ENCODE results near the gene RARS2. TPM values are rescaled to one million over a fixed set of nuclear protein-coding genes. Genes with fewer than 3 reads are reported as not detected.

RARS2 gene, protein sequence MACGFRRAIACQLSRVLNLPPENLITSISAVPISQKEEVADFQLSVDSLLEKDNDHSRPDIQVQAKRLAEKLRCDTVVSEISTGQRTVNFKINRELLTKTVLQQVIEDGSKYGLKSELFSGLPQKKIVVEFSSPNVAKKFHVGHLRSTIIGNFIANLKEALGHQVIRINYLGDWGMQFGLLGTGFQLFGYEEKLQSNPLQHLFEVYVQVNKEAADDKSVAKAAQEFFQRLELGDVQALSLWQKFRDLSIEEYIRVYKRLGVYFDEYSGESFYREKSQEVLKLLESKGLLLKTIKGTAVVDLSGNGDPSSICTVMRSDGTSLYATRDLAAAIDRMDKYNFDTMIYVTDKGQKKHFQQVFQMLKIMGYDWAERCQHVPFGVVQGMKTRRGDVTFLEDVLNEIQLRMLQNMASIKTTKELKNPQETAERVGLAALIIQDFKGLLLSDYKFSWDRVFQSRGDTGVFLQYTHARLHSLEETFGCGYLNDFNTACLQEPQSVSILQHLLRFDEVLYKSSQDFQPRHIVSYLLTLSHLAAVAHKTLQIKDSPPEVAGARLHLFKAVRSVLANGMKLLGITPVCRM
- 20.3 and 26.2 TPM in 2 replicates for polyA plus RNA-seq

DNA sequence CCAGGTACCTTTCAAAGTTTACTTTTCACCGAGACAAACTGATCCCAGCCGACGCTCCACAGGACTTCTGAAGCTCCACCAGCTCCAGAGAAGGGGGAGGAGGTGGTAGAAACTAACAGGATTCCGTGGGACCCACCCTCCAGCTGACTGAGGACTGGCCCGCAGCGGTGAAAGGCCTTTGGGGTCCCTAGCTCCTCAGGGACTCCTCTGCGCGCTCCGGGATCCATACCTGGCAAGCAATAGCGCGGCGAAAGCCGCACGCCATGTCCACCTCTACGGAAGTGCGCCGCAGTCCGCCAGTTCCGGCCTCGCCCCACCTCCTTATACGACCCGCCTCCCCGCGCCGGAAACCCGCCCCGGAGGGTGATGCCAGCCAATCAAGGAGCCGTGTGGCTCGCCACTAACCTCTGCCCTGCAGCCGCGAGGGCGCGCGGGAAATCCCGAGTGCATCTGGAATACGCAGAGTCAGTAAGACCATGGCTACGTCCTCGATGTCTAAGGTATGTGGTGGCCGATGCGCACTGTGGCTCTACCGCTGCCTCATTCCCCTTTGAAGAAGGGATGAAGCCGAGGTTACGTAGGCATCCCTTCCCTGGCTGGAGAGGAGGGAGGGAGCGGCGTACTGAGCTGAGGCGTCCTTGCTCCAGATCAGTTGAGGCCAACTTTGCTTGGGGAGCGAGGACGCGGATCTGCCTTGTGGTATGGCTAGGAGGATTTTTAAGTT, at the start of gene RARS2, which contains the start of gene ORC3:
RARS2 (minus strand) TSS at position 295 of the 724 bp plus-strand sequence; CDS start at position 265, 30 bp downstream.
ORC3 (plus strand) TSS at position 443 of the 724 bp plus-strand sequence; CDS start at position 477, 34 bp downstream.

DNA sequence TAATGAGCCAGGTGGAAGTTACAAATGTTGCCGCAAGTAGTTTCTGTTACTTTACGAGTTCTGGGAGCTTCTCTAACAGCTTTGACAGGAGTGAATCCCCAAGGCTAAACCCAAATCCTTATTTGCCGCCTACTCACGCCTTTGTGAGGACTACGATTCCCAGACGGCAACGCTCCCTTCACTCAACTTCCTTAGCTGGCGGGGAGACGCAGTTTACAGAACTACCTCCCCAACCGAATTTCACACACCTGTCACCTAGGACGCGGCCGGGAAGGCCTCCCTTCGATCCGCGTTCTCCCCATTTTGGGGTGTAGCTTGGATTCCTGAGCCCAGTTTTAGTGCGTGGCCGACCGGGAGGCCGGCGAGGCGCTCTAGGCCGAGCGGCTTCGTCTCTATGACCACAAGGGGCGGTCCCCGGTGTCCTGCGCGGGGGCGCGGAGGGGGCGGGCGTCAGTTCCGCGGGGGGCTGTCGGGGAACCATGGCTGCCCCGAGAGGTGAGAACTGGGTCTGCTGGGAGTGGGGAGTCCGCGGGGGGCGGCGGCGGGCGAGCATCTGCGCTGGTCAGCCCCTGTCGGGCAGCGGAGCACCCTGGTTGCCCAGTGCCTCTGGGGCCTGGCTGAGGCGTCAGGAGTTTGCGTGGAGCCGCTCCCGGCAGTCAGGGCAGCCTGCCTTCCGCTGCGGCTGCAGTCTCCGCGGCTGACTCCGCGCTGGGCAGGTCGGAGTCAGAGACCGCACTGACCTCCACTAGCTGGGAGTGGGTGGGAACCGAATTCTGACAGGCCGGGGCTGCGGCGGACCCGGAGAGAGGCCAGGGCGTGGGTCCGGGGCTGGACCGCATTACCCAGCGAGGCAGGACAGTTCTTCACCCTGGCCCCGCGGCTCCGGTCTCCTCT, 117.0 kb downstream of the RARS2 start, which contains the start of gene SLC35A1:
SLC35A1 (plus strand) TSS at position 450 of the 894 bp plus-strand sequence; CDS start at position 480, 30 bp downstream.

Other genes with a start within 250 kb of the RARS2 start
- 2.4 and 3.3 TPM in 2 replicates for gene C6orf163, start 245.2 kb downstream of the RARS2 start, polyA plus RNA-seq
- 3.8 and 5.3 TPM in 2 replicates for gene CFAP206, start 182.0 kb downstream of the RARS2 start, polyA plus RNA-seq
- gene SLC35A1, start 117.0 kb downstream of the RARS2 start, polyA plus RNA-seq, result 39.2 and 58.4 TPM in 2 replicates
- 190 and 243 TPM in 2 replicates for gene ORC3, start 148 bp upstream of the RARS2 start, polyA plus RNA-seq
- 33.4 and 60.4 TPM in 2 replicates for gene AKIRIN2, start 112.2 kb upstream of the RARS2 start, polyA plus RNA-seq